Spleen (tissue), 11 donors: ENCODE data around the gene TMEM132D. TPM values are rescaled to one million over a fixed set of nuclear protein-coding genes. Genes with fewer than 3 reads are reported as not detected.

Source experiments
- DNase-seq: peaks from one replicate; pipeline ENCODE4 v3.0.0-alpha.2; 2020
- H3K27ac ChIP-seq, 8 donors: fragments of 200-600 bp; sonication (generic) in 7 of 8; 1 replicate in 4 of 8; 2 replicates in 4 of 8; pipeline versions ENCODE4 v1.5.0 to v1.8.0; 2016 to 2021; ENCODE audit warnings: inconsistent platforms in 4 of 8, mild to moderate bottlenecking in 4 of 8, moderate library complexity in 1 of 8
- H3K27me3 ChIP-seq, 7 donors: fragments of 200-600 bp; sonication (generic) in 6 of 7; replicated peaks in 1 of 7; 1 replicate in 4 of 7; 2 replicates in 3 of 7; pipeline versions ENCODE4 v1.5.0 to v1.8.0; 2016 to 2021; ENCODE audit warnings: inconsistent platforms in 3 of 7, mild to moderate bottlenecking in 1 of 7
- H3K36me3 ChIP-seq, 6 donors: fragments of 200-600 bp; sonication (generic) in 5 of 6; 1 replicate in 4 of 6; 2 replicates in 2 of 6; pipeline versions ENCODE4 v1.5.0 to v1.8.0; 2016 to 2021; ENCODE audit warnings: inconsistent platforms in 2 of 6
- H3K4me1 ChIP-seq, 6 donors: fragments of 200-600 bp; sonication (generic) in 5 of 6; 1 replicate in 3 of 6; 2 replicates in 3 of 6; pipeline versions ENCODE4 v1.5.0 to v1.8.0; 2016 to 2021; ENCODE audit warnings: inconsistent platforms in 3 of 6
- H3K4me3 ChIP-seq, 8 donors: fragments of 200-600 bp; sonication (generic) in 7 of 8; 1 replicate in 4 of 8; 2 replicates in 4 of 8; pipeline versions ENCODE4 v1.5.0 to v1.8.0; 2016 to 2021; ENCODE audit warnings: inconsistent platforms in 4 of 8, mild to moderate bottlenecking in 4 of 8, moderate library complexity in 2 of 8
- H3K9me3 ChIP-seq, 8 donors: fragments of 200-600 bp; sonication (generic) in 7 of 8; 1 replicate in 4 of 8; 2 replicates in 4 of 8; pipeline versions ENCODE4 v1.5.0 to v1.8.0; 2016 to 2021; ENCODE audit warnings: inconsistent platforms in 4 of 8
- POLR2A ChIP-seq, 3 donors: fragments of 450-650 bp; IDR thresholded peaks; one replicate each; pipeline ENCODE4 v1.5.1; 2017; ENCODE audit warnings: antibody characterized with exemption in 3 of 3, mild to moderate bottlenecking in 1 of 3
- POLR2AphosphoS5 ChIP-seq, 3 donors: sonication (generic); formaldehyde crosslinking; IDR thresholded peaks; one replicate each; pipeline ENCODE4 v1.5.1; 2017; ENCODE audit warnings: antibody characterized with exemption in 3 of 3
- WGBS, 5 donors: extraction: QIAGEN DNeasy Blood & Tissue Kit in 3 of 5; methylation state at CpG; one replicate each; pipeline versions ENCODE4 v1.1.5 to v1.1.7; 2013 to 2018; 5-methylcytosine and 5-hydroxymethylcytosine counted together
- intact Hi-C: fragments of 100-400 bp; cut with DNase I; formaldehyde crosslinking; loops from one replicate; pipeline ENCODE4 v1.15.0; 2023; ENCODE audit warnings: low total_unique reads
- polyA plus RNA-seq, 3 donors: library from polyadenylated mRNA; stranded (reverse); fragments of 200-250 nt; gene quantifications; one replicate each; pipeline ENCODE4 v1.2.1, GENCODE V29; 2013
- total RNA-seq, 7 donors: library from RNA; depleted of rRNA in 3 of 7; stranded (reverse); fragments of >200 nt in 3 of 7; fragmentation: NEBNext Ultra II Directional in 4 of 7; extraction: Animal tissue kit (Norgen Biotek cat#: 25700) in 4 of 7; gene quantifications; one replicate each; pipeline versions ENCODE4 v1.1.0 to v1.2.1, GENCODE V29; 2016 to 2021
- TF ChIP-seq, protein P1 (sequence below), 11 experiments: fragments of 200-600 bp in 7 of 11; fragments of 450-650 bp in 4 of 11; sonication (generic) in 4 of 11; IDR thresholded peaks in 8 of 11; conservative IDR thresholded peaks in 3 of 11; 1 replicate in 7 of 11; 2 replicates in 4 of 11; pipeline versions ENCODE4 v1.4.0 to v1.8.0; 2016 to 2021; ENCODE audit warnings: antibody characterized with exemption in 11 of 11, inconsistent platforms in 4 of 11, mild to moderate bottlenecking in 1 of 11
- donor health status: healthy with polysubstance abuse.
- donor health status: DM: no; HTN: no; CAD: no; lungs with moderate emphysema.
- donor health status: DM: no; HTN: no; CAD: no.
- donor health status: Bipolar disorder and iron deficiency.
- donor health status: healthy.
- donor health status: DM: no; HTN: no; CAD: no.
- donor health status: DM: yes; HTN: yes; CAD: no.

TMEM132D gene
- total and polyA plus RNA-seq, 10 donors, result 0.03 TPM; not detected in 9

- H3K27ac ChIP-seq, result no peak overlapping the region
- TF ChIP-seq POLR2AphosphoS5 (IDR thresholded peaks at IDR 0.05) (no peak), POLR2A (IDR thresholded peaks at IDR 0.05) (no peak)
- TF ChIP-seq, protein P1, sequence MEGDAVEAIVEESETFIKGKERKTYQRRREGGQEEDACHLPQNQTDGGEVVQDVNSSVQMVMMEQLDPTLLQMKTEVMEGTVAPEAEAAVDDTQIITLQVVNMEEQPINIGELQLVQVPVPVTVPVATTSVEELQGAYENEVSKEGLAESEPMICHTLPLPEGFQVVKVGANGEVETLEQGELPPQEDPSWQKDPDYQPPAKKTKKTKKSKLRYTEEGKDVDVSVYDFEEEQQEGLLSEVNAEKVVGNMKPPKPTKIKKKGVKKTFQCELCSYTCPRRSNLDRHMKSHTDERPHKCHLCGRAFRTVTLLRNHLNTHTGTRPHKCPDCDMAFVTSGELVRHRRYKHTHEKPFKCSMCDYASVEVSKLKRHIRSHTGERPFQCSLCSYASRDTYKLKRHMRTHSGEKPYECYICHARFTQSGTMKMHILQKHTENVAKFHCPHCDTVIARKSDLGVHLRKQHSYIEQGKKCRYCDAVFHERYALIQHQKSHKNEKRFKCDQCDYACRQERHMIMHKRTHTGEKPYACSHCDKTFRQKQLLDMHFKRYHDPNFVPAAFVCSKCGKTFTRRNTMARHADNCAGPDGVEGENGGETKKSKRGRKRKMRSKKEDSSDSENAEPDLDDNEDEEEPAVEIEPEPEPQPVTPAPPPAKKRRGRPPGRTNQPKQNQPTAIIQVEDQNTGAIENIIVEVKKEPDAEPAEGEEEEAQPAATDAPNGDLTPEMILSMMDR (IDR thresholded peaks at IDR 0.05 in 8 of 11, conservative IDR thresholded peaks at IDR 0.05 in 3 of 11), result no peak
- peaks cover 0 to 24% (median 0%) of the 10 kb centered on the region in 8 donors for H3K9me3 ChIP-seq
- 80 to 91% (median 83%) methylated on average over 8 to 9 of the region's 9 CpGs for WGBS, 5 donors
- no peak overlapping the region for H3K4me3 ChIP-seq
- no peaks in the 10 kb centered on the region for H3K4me1 ChIP-seq
- DNase-seq, result no peak
- H3K36me3 ChIP-seq, result no peaks in the 10 kb centered on the region
- intact Hi-C loops, result no loop called here
- H3K27me3 ChIP-seq, result peaks cover 0 to 6% (median 0%) of the 10 kb centered on the region in 7 donors
Observed at GRCh38 chr12:129659961-129660622, 243.7 kb downstream of the TMEM132D start.

GRCh38 chr12:129657179-129657578 is 246.6 kb downstream of the TMEM132D start:
- Histone ChIP-seq H3K27me3 (peaks cover 0 to 9% (median 0%) of the 10 kb centered on the region in 7 donors), H3K4me3 (no peak overlapping the region), H3K36me3 (no peaks in the 10 kb centered on the region), H3K9me3 (peaks cover 0 to 25% (median 4%) of the 10 kb centered on the region in 8 donors), H3K27ac (no peak overlapping the region), H3K4me1 (no peaks in the 10 kb centered on the region)
- intact Hi-C loops, result no loop called here
- TF ChIP-seq POLR2A (IDR thresholded peaks at IDR 0.05), result no peak
- no peak for TF ChIP-seq POLR2AphosphoS5 (IDR thresholded peaks at IDR 0.05)
- TF ChIP-seq, protein P1 (IDR thresholded peaks at IDR 0.05 in 8 of 11, conservative IDR thresholded peaks at IDR 0.05 in 3 of 11), result no peak
- no peak for DNase-seq
- WGBS, 5 donors, result 35 to 42% (median 41%) methylated on average over 4 of the region's 4 CpGs

GRCh38 chr12:129651951-129652350 is 251.9 kb downstream of the TMEM132D start:
- intact Hi-C loops, result no loop called here
- Histone ChIP-seq H3K4me1 (no peaks in the 10 kb centered on the region), H3K9me3 (peaks cover 0 to 36% (median 5%) of the 10 kb centered on the region in 8 donors), H3K36me3 (no peaks in the 10 kb centered on the region), H3K27ac (no peak overlapping the region), H3K4me3 (no peak overlapping the region), H3K27me3 (peaks cover 0 to 14% (median 0%) of the 10 kb centered on the region in 7 donors)
- no peak for DNase-seq
- TF ChIP-seq POLR2AphosphoS5 (IDR thresholded peaks at IDR 0.05), result no peak
- TF ChIP-seq, protein P1 (IDR thresholded peaks at IDR 0.05 in 8 of 11, conservative IDR thresholded peaks at IDR 0.05 in 3 of 11), result no peak
- no peak for TF ChIP-seq POLR2A (IDR thresholded peaks at IDR 0.05)
- WGBS, 5 donors, result 76 to 83% (median 79%) methylated on average over 6 of the region's 6 CpGs

- DNase-seq, result no peak
- intact Hi-C loops, result no loop called here
- Histone ChIP-seq H3K4me3 (no peak overlapping the region), H3K27ac (no peak overlapping the region), H3K9me3 (peaks cover 0 to 7% (median 0%) of the 10 kb centered on the region in 8 donors), H3K36me3 (no peaks in the 10 kb centered on the region), H3K27me3 (no peaks in the 10 kb centered on the region), H3K4me1 (no peaks in the 10 kb centered on the region)
- WGBS, 5 donors, result 8 to 19% (median 16%) methylated on average over 6 of the region's 6 CpGs
- TF ChIP-seq, protein P1 (IDR thresholded peaks at IDR 0.05 in 8 of 11, conservative IDR thresholded peaks at IDR 0.05 in 3 of 11), result no peak
- TF ChIP-seq POLR2A (IDR thresholded peaks at IDR 0.05) (no peak), POLR2AphosphoS5 (IDR thresholded peaks at IDR 0.05) (no peak)
Observed at GRCh38 chr12:129641926-129642325, 261.9 kb downstream of the TMEM132D start.
